SU-DHL-6 (cell line): Measurements from ENCODE around the gene C10orf62.

Experiments
- H2AFZ ChIP-seq: fragments of 200-600 bp; sonication (generic); 2 replicates; pipeline ENCODE4 v1.6.1; 2014; ENCODE audit warnings: low read depth, mild to moderate bottlenecking, moderate library complexity, mixed read lengths, antibody characterized with exemption, low read length; ENCODE audit not compliant: severe bottlenecking
- H3F3A ChIP-seq: fragments of 200-600 bp; shearing (Covaris generic); 2 replicates; pipeline ENCODE4 v1.6.0; 2016; ENCODE audit warnings: antibody characterized with exemption, mild to moderate bottlenecking; ENCODE audit not compliant: insufficient read depth
- H3K27ac ChIP-seq: fragments of 200-600 bp; sonication (generic); 2 replicates; pipeline ENCODE4 v1.5.1; 2016; ENCODE audit warnings: low read depth, mild to moderate bottlenecking, low read length, moderate library complexity, mixed read lengths
- H3K27me3 ChIP-seq: fragments of 200-600 bp; sonication (generic), shearing (Covaris generic); 2 replicates; pipeline ENCODE4 v1.6.0; 2014; ENCODE audit warnings: mild to moderate bottlenecking, low read length
- H3K36me3 ChIP-seq: fragments of 200-600 bp; sonication (generic); 2 replicates; pipeline ENCODE4 v1.6.1; 2014; ENCODE audit warnings: mild to moderate bottlenecking, low read length, mixed read lengths
- H3K4me2 ChIP-seq: fragments of 300-600, 200-600 bp; shearing (Covaris generic), sonication (generic); 2 replicates; pipeline ENCODE4 v1.6.0; 2014; ENCODE audit warnings: low read length, low read depth, mild to moderate bottlenecking; ENCODE audit not compliant: poor library complexity, severe bottlenecking
- H3K4me3 ChIP-seq: fragments of 200-600 bp; sonication (generic); 2 replicates; pipeline ENCODE4 v1.5.1; 2014; ENCODE audit warnings: antibody characterized with exemption, low read length, mild to moderate bottlenecking, mixed read lengths; ENCODE audit not compliant: insufficient read depth, poor library complexity, severe bottlenecking
- H3K79me2 ChIP-seq: fragments of 200-600 bp; sonication (generic); 2 replicates; pipeline ENCODE4 v1.6.1; 2014; ENCODE audit warnings: mild to moderate bottlenecking, low read length, moderate library complexity; ENCODE audit not compliant: insufficient read depth
- H3K9ac ChIP-seq: fragments of 200-600 bp; sonication (generic); 2 replicates; pipeline ENCODE4 v1.7.0; 2014; ENCODE audit warnings: mild to moderate bottlenecking, low read length
- H3K9me2 ChIP-seq: fragments of 200-600 bp; sonication (generic); replicated peaks from 2 replicates; pipeline ENCODE4 v1.6.1; 2014; ENCODE audit warnings: low read length; ENCODE audit not compliant: insufficient read depth
- H3K9me3 ChIP-seq: fragments of 200-600 bp; sonication (generic); 2 replicates; pipeline ENCODE4 v1.6.1; 2014; ENCODE audit warnings: low read length, mixed read lengths; ENCODE audit not compliant: insufficient read depth
- H4K20me1 ChIP-seq: fragments of 200-600 bp; sonication (generic); 2 replicates; pipeline ENCODE4 v1.6.1; 2014; ENCODE audit warnings: low read depth, mild to moderate bottlenecking, antibody characterized with exemption, low read length, moderate library complexity, mixed read lengths
- EZH2phosphoT487 ChIP-seq: fragments of 200-600 bp; sonication (generic), shearing (Covaris generic); conservative IDR thresholded peaks from 2 replicates; pipeline ENCODE4 v1.6.1; 2018; ENCODE audit warnings: mild to moderate bottlenecking, antibody characterized with exemption, low read length, moderate library complexity, mixed read lengths
- TF ChIP-seq, protein P1 (sequence below): fragments of 200-600 bp; sonication (generic); IDR thresholded peaks from one replicate; pipeline ENCODE4 v1.5.1; 2017; ENCODE audit warnings: antibody characterized with exemption, mild to moderate bottlenecking, low read length, moderate library complexity; ENCODE audit not compliant: insufficient read depth, poor library complexity, severe bottlenecking

The C10orf62 gene

GRCh38 chr10:97593421-97593820 lies 3.9 kb downstream of the C10orf62 start:
- no peaks in the 10 kb centered on the region for H4K20me1 ChIP-seq
- no peaks in the 10 kb centered on the region for H3K9me2 ChIP-seq
- H3K79me2 ChIP-seq = no peaks in the 10 kb centered on the region
- H3K4me3 ChIP-seq = no peak overlapping the region
- no peaks in the 10 kb centered on the region for H3K27me3 ChIP-seq
- no peak overlapping the region for H2AFZ ChIP-seq
- no peak overlapping the region for H3K4me2 ChIP-seq
- no peak overlapping the region for H3K9ac ChIP-seq
- no peaks in the 10 kb centered on the region for H3F3A ChIP-seq
- TF ChIP-seq, protein P1, sequence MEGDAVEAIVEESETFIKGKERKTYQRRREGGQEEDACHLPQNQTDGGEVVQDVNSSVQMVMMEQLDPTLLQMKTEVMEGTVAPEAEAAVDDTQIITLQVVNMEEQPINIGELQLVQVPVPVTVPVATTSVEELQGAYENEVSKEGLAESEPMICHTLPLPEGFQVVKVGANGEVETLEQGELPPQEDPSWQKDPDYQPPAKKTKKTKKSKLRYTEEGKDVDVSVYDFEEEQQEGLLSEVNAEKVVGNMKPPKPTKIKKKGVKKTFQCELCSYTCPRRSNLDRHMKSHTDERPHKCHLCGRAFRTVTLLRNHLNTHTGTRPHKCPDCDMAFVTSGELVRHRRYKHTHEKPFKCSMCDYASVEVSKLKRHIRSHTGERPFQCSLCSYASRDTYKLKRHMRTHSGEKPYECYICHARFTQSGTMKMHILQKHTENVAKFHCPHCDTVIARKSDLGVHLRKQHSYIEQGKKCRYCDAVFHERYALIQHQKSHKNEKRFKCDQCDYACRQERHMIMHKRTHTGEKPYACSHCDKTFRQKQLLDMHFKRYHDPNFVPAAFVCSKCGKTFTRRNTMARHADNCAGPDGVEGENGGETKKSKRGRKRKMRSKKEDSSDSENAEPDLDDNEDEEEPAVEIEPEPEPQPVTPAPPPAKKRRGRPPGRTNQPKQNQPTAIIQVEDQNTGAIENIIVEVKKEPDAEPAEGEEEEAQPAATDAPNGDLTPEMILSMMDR = no peak
- no peak for TF ChIP-seq EZH2phosphoT487
- H3K9me3 ChIP-seq = no peaks in the 10 kb centered on the region
- no peak overlapping the region for H3K27ac ChIP-seq
- no peaks in the 10 kb centered on the region for H3K36me3 ChIP-seq

DNA sequence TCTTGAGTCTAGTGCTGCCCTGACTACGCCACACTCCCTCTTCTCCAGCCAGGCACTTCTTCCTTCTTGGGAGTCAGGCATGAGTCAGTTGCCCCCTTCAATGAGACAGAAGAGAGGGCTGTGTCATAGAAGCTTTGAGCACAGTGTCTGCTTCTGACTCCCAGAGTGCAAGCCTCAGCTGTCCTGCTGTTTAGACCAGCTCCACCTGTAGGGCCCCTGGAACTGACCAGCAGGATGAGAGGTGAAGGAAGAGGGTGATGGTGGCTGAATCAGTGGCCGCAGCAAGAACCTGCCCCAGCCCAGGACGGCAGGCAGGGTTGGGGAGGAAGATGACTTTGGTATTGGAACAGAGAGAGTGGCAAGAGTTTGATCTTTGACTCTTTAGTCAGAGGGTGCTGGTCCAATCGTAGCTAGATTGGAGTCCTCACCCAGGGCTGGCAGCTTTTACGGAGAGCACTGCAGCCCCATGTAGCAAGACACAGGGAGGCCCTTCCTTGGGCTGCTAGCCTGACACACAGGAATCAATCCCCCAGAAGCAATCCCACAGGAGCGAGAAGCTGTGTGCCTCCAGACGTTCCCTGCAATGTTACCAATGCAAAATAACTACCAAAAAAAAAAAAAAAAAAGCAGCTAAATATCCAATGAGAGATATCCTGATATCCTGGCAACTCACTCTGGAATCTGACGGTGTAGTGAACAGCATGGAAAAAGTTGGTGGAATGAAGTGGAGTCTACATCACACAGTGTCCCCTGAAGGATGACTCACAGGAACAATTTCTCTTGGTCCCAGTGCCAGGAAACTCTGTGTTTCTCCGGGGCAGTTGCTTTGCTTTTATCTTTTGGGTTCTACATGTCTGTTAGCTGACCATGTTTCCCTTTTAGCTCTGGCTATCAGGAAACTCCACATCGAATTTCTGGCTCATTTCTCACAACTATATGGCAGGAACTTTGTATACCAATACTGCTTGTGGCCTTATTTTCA lies 6.9 kb downstream of the C10orf62 start:
- Histone ChIP-seq H3K36me3 (no peaks in the 10 kb centered on the region), H3K4me3 (no peak overlapping the region), H3K27me3 (no peaks in the 10 kb centered on the region), H3K9ac (no peak overlapping the region), H3F3A (no peaks in the 10 kb centered on the region), H4K20me1 (no peaks in the 10 kb centered on the region), H3K9me3 (no peaks in the 10 kb centered on the region), H3K4me2 (no peak overlapping the region), H3K9me2 (no peaks in the 10 kb centered on the region), H3K27ac (no peak overlapping the region), H3K79me2 (no peaks in the 10 kb centered on the region), H2AFZ (no peak overlapping the region)
- TF ChIP-seq, protein P1 = no peak
- TF ChIP-seq EZH2phosphoT487 = no peak

GRCh38 chr10:97597778-97598177 lies 8.3 kb downstream of the C10orf62 start:
- H3K9ac ChIP-seq = no peak overlapping the region
- no peaks in the 10 kb centered on the region for H3K36me3 ChIP-seq
- no peak overlapping the region for H3K4me3 ChIP-seq
- no peak overlapping the region for H3K4me2 ChIP-seq
- no peaks in the 10 kb centered on the region for H3F3A ChIP-seq
- no peaks in the 10 kb centered on the region for H3K9me3 ChIP-seq
- no peaks in the 10 kb centered on the region for H3K27me3 ChIP-seq
- no peaks in the 10 kb centered on the region for H3K79me2 ChIP-seq
- H4K20me1 ChIP-seq = no peaks in the 10 kb centered on the region
- no peak overlapping the region for H3K27ac ChIP-seq
- no peak overlapping the region for H2AFZ ChIP-seq
- no peak for TF ChIP-seq EZH2phosphoT487
- TF ChIP-seq, protein P1 = no peak
- no peaks in the 10 kb centered on the region for H3K9me2 ChIP-seq
